Activated naive CD4-positive, alpha-beta T cell treated with anti-CD3 and anti-CD28 coated beads, Interleukin-2, amount 10 ng/mL, durations not matched to agents 7 days and 5 days (primary cell): Measurements from ENCODE around the gene FGF14.

Experiments
- CTCF ChIA-PET: fragments of 350-600 bp; sonication (Branson Sonifier 250); formaldehyde crosslinking; loops from one replicate; lab custom pipeline; 2021; ENCODE audit warnings: antibody characterized with exemption; lab: Charles Lee
- DNase-seq: peaks from one replicate; pipeline ENCODE4 v3.0.0-alpha.2; 2020
- H3K27ac Mint-ChIP-seq: one replicate; pipeline ENCODE4 v1.8.0; 2021; ENCODE audit warnings: mild to moderate bottlenecking, moderate library complexity, mixed read lengths
- H3K27me3 Mint-ChIP-seq: one replicate; pipeline ENCODE4 v1.8.0; 2021; ENCODE audit warnings: mild to moderate bottlenecking, mixed read lengths
- H3K36me3 Mint-ChIP-seq: one replicate; pipeline ENCODE4 v1.8.0; 2021; ENCODE audit warnings: mixed read lengths
- H3K4me1 Mint-ChIP-seq: one replicate; pipeline ENCODE4 v1.8.0; 2021; ENCODE audit warnings: mixed read lengths
- H3K4me3 Mint-ChIP-seq: one replicate; pipeline ENCODE4 v1.8.0; 2021; ENCODE audit warnings: mild to moderate bottlenecking, moderate library complexity, mixed read lengths
- H3K9me3 Mint-ChIP-seq: one replicate; pipeline ENCODE4 v1.8.0; 2021; ENCODE audit warnings: mixed read lengths

FGF14 gene

DNA sequence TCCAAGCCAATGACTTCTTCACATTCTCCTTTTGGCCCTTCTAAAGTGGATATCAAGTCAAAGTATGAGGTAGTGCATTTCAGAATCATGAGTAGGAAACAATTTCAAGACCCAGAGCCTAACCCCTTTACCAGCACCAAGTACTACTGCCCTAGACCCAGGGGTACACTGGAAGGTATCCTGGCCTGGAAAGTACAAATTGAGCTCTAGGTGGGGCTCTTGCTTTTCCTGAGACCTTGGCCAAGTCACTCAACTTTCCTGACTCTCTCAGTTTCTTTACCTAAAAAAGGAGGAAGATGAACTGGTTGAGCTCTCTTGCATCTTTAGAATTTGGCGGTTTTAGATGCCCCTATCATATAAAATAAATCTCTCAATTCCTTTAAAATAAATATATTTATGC lies 204.7 kb downstream of the FGF14 start:
- Mint-ChIP-seq H3K27ac (no peak overlapping the region), H3K4me3 (no peak overlapping the region), H3K9me3 (no peaks in the 10 kb centered on the region), H3K27me3 (no peaks in the 10 kb centered on the region), H3K36me3 (no peaks in the 10 kb centered on the region), H3K4me1 (no peaks in the 10 kb centered on the region)
- CTCF ChIA-PET: no interaction called here
- no peak for DNase-seq

- DNase-seq: no peak
- CTCF ChIA-PET: no interaction called here
- H3K27me3 Mint-ChIP-seq: no peaks in the 10 kb centered on the region
Observed at GRCh38 chr13:102195566-102196462, 206.0 kb downstream of the FGF14 start.

DNA sequence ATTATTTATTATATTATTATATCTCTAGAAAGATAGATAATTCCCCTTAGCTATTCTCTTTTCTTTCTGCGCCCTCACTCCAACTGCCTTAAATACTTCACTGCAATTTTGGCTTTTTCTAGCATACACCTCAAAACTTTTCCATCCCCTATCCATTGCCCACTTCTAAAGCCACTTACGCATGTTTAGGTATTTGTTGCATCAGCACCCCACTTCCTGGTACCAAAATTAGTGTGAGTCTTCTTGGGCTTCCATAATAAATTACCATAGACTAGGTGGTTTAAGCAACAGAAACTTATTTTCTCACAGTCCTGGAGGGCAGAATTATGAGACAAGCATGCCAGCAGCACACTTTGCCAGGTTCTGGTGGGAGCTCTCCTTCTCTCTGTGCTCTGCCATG lies 209.0 kb downstream of the FGF14 start:
- Mint-ChIP-seq H3K36me3 (no peaks in the 10 kb centered on the region), H3K27me3 (no peaks in the 10 kb centered on the region), H3K4me1 (no peaks in the 10 kb centered on the region), H3K4me3 (no peak overlapping the region), H3K9me3 (no peaks in the 10 kb centered on the region), H3K27ac (no peak overlapping the region)
- CTCF ChIA-PET: no interaction called here
- DNase-seq: no peak

More at GRCh38 chr13:102195566-102196462, 206.0 kb downstream of the FGF14 start:
- H3K27ac Mint-ChIP-seq: no peak overlapping the region
- H3K4me1 Mint-ChIP-seq: no peaks in the 10 kb centered on the region
- H3K9me3 Mint-ChIP-seq: no peaks in the 10 kb centered on the region
- no peak overlapping the region for H3K4me3 Mint-ChIP-seq
- H3K36me3 Mint-ChIP-seq: no peaks in the 10 kb centered on the region

DNA sequence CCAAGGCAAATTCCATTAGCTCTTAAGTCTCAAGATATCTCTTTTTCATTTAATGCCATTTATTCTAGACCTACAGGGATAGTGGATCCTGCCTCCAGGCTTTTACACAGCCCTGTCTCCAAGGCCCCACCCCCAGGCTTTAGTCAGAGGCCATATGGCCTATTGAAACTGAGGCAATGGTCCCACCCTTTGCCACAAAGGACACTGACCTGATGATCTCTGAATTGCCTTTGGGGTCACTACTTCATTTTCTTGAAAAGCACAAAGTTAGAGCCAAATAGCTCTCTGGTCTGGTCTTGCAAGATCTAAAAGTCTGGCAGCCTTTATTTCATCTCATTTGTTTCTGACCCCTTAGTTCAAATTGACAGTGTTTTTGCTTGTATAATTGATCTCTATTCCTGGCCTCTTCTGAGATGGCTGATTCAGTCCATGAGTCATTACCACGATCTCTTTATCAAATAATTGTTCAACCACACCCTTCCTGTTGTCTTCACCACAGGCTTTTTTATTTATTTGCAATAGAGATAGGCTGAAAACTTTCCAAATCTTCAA lies 209.8 kb downstream of the FGF14 start:
- H3K4me3 Mint-ChIP-seq: no peak overlapping the region
- H3K27me3 Mint-ChIP-seq: no peaks in the 10 kb centered on the region
- CTCF ChIA-PET: no interaction called here
- H3K9me3 Mint-ChIP-seq: no peaks in the 10 kb centered on the region
- no peaks in the 10 kb centered on the region for H3K36me3 Mint-ChIP-seq
- DNase-seq: no peak
- no peaks in the 10 kb centered on the region for H3K4me1 Mint-ChIP-seq
- no peak overlapping the region for H3K27ac Mint-ChIP-seq

- H3K4me1 Mint-ChIP-seq: no peaks in the 10 kb centered on the region
- CTCF ChIA-PET: no interaction called here
- no peaks in the 10 kb centered on the region for H3K27me3 Mint-ChIP-seq
- H3K27ac Mint-ChIP-seq: no peak overlapping the region
- no peaks in the 10 kb centered on the region for H3K36me3 Mint-ChIP-seq
- H3K4me3 Mint-ChIP-seq: no peak overlapping the region
- DNase-seq: no peak
- no peaks in the 10 kb centered on the region for H3K9me3 Mint-ChIP-seq
Observed at GRCh38 chr13:102190930-102191329, 210.9 kb downstream of the FGF14 start.

GRCh38 chr13:102187313-102187712 lies 214.5 kb downstream of the FGF14 start:
- no peak overlapping the region for H3K4me3 Mint-ChIP-seq
- no peak overlapping the region for H3K27ac Mint-ChIP-seq
- CTCF ChIA-PET: no interaction called here
- DNase-seq: no peak
- no peaks in the 10 kb centered on the region for H3K36me3 Mint-ChIP-seq
- H3K27me3 Mint-ChIP-seq: no peaks in the 10 kb centered on the region
- no peaks in the 10 kb centered on the region for H3K9me3 Mint-ChIP-seq
- H3K4me1 Mint-ChIP-seq: no peaks in the 10 kb centered on the region

- Mint-ChIP-seq H3K36me3 (no peaks in the 10 kb centered on the region), H3K4me1 (no peaks in the 10 kb centered on the region), H3K4me3 (no peak overlapping the region), H3K9me3 (no peaks in the 10 kb centered on the region), H3K27me3 (no peaks in the 10 kb centered on the region), H3K27ac (no peak overlapping the region)
- no peak for DNase-seq
- CTCF ChIA-PET: no interaction called here
Observed at GRCh38 chr13:102185375-102185984, 216.4 kb downstream of the FGF14 start.

DNA sequence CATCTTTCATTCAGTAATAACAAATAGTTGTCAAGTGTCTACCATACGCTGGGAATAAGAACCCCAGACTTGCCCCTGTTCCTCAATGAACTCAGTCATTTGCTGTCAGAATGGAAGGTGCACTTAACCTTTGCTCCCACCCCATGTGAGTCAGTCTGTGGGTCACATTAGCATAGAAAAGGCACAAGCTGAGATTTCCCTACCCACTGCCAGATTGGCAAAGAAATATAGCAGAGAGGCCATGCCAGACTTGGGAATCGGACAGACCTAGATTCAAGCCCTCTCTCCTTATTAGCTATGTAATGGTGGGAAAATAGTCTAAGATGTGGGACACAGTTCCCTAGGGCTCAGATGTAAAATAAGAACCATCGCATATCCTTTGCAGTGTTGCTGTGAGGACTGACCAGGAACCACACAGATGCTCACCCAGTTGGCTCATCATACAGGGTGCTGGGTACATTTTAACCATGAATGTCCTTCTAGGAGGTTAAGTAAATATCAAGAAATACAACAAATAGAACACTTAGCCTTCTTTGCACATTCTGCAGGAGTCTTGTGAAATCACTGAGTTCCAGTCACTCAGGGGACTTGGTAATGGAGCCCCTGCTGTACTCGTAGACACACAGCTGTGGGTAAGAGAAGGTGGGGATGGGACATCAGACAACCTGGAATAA lies 218.2 kb downstream of the FGF14 start:
- H3K9me3 Mint-ChIP-seq: no peaks in the 10 kb centered on the region

GRCh38 chr13:102182170-102182569 lies 219.7 kb downstream of the FGF14 start:
- no peak for DNase-seq
- Mint-ChIP-seq H3K36me3 (no peaks in the 10 kb centered on the region), H3K4me3 (no peak overlapping the region), H3K9me3 (no peaks in the 10 kb centered on the region), H3K27me3 (no peaks in the 10 kb centered on the region), H3K27ac (no peak overlapping the region), H3K4me1 (no peaks in the 10 kb centered on the region)
- CTCF ChIA-PET: no interaction called here

More for the DNA sequence above, 218.2 kb downstream of the FGF14 start:
- Mint-ChIP-seq H3K27ac (no peak overlapping the region), H3K4me1 (no peaks in the 10 kb centered on the region), H3K36me3 (no peaks in the 10 kb centered on the region), H3K27me3 (no peaks in the 10 kb centered on the region), H3K4me3 (no peak overlapping the region)
- no peak for DNase-seq
- CTCF ChIA-PET: no interaction called here

DNA sequence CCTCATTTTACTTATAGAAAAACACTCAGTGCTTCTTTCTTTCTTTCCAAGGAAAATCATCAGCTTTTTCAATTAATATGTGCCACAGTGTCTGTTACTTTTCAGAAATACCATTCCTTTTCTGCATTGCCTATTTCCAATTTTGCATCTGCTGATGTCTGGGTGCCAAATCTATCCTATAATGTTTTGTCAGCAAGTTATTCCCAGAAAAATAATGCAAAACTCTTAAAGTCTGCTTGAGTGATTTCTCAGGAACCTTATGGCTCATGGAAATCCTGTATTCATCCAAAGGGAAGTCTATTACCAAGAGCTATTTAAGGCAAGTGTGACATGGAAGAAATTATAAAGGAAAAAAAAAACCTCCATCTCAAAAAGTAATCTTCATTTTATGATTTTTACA lies 224.4 kb downstream of the FGF14 start:
- no peaks in the 10 kb centered on the region for H3K36me3 Mint-ChIP-seq
- DNase-seq: no peak
- no peaks in the 10 kb centered on the region for H3K9me3 Mint-ChIP-seq
- no peaks in the 10 kb centered on the region for H3K27me3 Mint-ChIP-seq
- H3K27ac Mint-ChIP-seq: no peak overlapping the region
- no peaks in the 10 kb centered on the region for H3K4me1 Mint-ChIP-seq
- no peak overlapping the region for H3K4me3 Mint-ChIP-seq
- CTCF ChIA-PET: no interaction called here

GRCh38 chr13:102176846-102177245 lies 225.0 kb downstream of the FGF14 start:
- no peaks in the 10 kb centered on the region for H3K4me1 Mint-ChIP-seq
- H3K27ac Mint-ChIP-seq: no peak overlapping the region
- no peaks in the 10 kb centered on the region for H3K9me3 Mint-ChIP-seq
- H3K27me3 Mint-ChIP-seq: no peaks in the 10 kb centered on the region
- CTCF ChIA-PET: no interaction called here
- no peaks in the 10 kb centered on the region for H3K36me3 Mint-ChIP-seq
- DNase-seq: no peak
- H3K4me3 Mint-ChIP-seq: no peak overlapping the region

GRCh38 chr13:102172406-102172805 lies 229.4 kb downstream of the FGF14 start:
- DNase-seq: no peak
- Mint-ChIP-seq H3K9me3 (no peaks in the 10 kb centered on the region), H3K27me3 (no peaks in the 10 kb centered on the region), H3K36me3 (no peaks in the 10 kb centered on the region), H3K4me1 (no peaks in the 10 kb centered on the region), H3K4me3 (no peak overlapping the region), H3K27ac (no peak overlapping the region)
- CTCF ChIA-PET: no interaction called here

- Mint-ChIP-seq H3K4me1 (no peaks in the 10 kb centered on the region), H3K9me3 (no peaks in the 10 kb centered on the region)
- CTCF ChIA-PET: no interaction called here
Observed at GRCh38 chr13:102170305-102170704, 231.5 kb downstream of the FGF14 start.

DNA sequence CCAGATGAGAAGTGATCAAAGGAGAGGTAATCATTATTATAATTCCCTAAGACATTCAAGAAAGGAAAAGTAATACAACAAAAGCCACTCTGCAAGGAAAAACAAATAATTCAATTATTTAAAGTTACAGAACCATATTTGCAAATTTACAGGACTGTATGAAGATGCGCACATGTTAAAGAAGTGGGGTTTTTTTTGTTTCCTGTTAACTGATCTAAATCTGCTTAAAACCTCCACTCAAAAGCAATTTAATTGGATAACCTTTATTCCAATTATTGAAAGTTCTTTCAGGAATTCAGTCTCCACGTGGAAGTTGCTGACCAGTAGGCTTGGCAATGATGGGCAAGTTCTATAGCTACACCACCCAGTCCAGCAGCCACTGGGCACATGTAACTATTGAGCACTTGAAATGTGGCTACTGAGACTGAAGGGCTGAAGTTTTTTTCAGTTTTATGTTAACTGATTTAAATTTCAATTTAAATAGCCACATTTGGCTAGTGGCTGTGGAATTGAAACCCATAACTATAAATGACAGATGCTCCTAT lies 232.3 kb downstream of the FGF14 start:
- H3K9me3 Mint-ChIP-seq: no peaks in the 10 kb centered on the region
- no peak overlapping the region for H3K27ac Mint-ChIP-seq
- CTCF ChIA-PET: no interaction called here
- no peaks in the 10 kb centered on the region for H3K36me3 Mint-ChIP-seq
- no peak for DNase-seq
- H3K27me3 Mint-ChIP-seq: no peaks in the 10 kb centered on the region
- no peak overlapping the region for H3K4me3 Mint-ChIP-seq
- no peaks in the 10 kb centered on the region for H3K4me1 Mint-ChIP-seq

More at GRCh38 chr13:102170305-102170704, 231.5 kb downstream of the FGF14 start:
- H3K36me3 Mint-ChIP-seq: no peaks in the 10 kb centered on the region
- no peak overlapping the region for H3K27ac Mint-ChIP-seq
- no peak overlapping the region for H3K4me3 Mint-ChIP-seq
- no peaks in the 10 kb centered on the region for H3K27me3 Mint-ChIP-seq
- DNase-seq: no peak
